HG03378 (cell line): Measurements from ENCODE around the gene OSBP2.

Experiments used
- ATAC-seq: cut with Tn5 transposase; IDR thresholded peaks from one replicate; pipeline ENCODE4 v1.9.1; 2021; ENCODE audit warnings: mild to moderate bottlenecking, moderate library complexity; ENCODE audit not compliant: unreplicated experiment

Gene OSBP2

DNA sequence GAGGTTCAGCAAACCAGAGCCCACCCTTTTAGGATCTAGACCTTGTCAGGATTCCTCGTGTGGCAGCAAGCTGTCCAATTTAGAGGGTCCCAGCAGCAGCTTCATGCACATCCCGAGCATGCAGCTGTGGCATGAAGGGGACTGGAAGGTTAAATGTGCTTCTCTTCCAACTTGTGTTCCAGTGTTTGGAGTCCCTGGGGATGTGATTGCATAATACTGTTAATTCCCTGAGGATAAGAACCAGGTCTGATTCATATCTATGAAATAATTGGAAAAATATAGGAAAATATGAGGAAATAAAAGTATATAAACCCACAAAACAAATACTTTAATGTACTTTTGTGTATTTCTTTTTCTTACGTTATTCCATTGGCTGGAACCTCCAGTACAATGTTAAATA is 143.4 kb downstream of the OSBP2 start:
- ATAC-seq, result no peak

DNA sequence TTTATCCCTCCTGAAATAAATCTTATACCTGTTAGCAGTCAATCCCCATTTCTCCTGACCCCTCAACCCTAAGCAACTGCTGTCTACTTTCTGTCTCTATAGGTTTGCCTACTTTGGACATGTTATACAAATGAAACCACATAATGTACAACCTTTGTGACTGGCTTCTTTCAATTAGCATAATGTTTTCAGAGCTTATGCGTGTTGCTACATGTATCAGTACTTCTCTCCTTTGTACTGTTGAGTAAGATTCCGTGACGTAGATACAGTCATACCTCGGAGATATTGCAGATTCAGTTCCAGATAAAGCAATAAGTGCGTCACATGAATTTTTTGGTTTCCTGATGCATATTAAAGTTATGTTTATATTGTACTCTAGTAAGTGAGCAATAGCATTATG is 146.6 kb downstream of the OSBP2 start:
- ATAC-seq, result no peak

DNA sequence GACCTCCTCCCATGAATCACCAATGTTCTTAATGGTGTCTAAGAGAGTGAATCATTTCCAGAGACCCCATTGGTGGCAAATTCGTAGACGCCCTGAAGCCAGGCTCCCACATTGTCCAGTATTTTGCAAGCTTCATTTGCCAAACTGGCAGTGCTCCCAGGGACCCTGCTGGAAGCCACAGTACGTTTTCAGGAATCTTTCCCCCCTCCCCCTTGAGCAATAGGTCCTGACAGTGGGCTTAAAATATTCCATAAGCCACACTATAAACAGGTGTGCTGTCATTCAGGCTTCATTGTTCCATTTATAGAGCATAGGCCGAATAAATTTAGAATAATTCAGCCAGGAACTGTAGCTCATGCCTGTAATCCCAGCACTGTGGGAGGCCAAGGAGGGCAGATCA is 148.6 kb downstream of the OSBP2 start:
- no peak for ATAC-seq

DNA sequence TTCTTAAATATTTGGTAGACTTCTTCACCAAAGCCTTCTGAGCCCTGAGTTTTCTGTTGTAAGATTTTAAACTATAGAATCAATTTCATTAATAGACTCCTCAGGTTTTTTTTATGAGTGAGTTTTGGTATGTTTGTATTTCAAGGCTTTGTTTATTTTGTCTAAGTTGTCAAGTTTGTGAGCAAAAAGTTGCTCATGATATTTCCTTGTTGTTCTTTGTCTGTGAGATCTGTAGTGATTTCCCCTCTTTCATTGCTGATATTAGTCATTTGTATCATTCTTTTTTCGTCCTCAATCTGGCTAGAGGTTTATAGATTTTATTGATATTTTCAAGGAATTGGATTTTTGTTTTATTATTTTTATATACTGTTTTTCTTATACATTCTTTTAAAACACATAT is 152.9 kb downstream of the OSBP2 start:
- no peak for ATAC-seq

DNA sequence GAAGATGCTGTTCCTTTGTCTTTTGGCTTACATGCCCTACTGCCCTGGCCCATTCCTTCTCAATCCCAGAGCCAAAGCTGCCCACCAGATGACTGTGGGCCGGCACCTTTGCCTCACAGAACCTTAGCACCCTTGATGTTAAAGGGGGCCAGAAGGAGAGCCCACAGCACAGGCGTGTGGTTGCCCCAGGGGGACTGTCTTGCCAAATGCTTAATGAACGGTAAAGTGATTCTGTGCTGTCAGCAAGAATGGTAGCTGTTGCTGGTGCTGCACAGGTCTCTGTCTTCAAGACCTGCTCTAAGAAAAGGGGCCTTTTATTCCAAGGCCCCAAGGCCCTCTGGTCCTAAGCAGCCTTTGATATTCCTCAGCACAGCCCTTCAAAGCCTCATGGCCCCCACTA is 160.6 kb downstream of the OSBP2 start:
- no peak for ATAC-seq

DNA sequence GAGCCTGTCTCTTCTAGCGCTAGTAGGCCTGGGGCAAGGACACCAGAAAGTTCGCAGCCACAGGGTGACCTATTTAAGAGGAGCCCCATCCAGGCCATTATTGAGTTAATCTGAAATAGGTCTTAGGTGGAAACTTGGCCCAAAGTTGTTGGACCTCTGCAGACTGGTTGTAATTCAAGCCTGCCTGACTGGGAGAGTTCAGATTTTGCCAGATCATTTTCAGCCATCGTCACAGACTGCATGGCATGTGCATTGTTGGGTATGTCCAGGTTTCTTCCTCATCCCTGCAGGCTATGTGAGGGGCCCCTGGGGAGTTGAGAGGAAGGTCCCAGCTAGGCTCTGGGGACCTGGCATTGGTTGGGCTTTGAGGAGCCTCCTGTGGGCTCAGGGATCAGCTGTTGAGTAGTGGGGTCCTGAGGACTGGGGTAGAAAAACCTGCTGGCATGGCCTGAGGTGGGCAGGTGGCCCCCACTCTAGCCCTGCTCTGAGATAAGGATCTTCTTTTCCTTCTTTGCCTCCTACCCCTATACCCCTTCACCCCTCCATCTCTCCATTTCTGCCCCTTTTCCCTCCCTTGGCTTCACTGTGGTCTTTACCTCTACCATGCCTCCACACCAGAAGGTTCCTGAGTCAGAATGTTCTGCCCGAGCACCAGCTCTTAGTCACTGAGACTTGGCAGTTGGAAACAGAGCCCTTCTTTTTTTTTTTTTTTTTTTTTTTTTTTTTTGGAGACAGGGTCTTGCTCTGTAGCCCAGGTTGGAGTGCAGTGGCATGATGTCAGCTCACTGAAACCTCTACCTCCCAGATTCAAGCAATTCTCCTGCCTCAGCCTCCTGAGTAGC is 161.2 kb downstream of the OSBP2 start:
- no peak for ATAC-seq

DNA sequence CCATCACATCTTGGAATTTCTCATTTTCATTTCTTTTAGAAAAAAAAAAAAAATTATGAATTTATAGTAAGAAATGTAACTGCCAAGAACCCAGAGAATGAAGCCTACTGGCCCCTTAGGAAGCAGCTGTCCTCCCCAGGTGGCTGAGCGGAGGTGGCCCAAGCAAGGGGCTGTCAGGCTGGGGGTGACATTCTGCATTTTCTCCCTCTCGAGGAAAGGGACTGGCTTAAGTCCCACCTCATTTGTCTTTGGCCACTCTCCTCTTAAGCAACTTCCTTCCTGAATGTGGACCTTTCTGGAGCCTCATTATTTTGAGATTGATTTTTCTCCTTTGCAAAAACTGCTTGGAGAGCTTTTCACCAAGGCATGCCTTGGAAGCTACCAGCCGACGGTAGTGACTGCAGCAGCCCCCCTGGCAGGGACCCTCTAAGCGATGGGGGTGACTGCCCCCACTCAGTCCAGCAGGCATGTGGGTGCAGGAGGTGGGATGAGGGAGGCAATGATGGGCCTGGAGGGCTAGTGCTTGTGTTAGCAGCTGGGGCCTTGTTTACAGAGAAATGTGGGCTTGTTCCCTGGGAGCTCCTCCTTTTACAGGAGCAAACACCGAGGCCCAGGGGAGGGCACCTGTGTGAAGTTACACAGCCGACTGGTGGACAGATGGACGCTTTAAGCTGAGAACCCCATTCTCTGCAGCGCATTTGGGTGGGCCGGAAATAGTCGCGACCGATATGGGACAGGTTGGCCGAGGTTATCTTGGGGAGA is 162.2 kb downstream of the OSBP2 start:
- no peak for ATAC-seq

DNA sequence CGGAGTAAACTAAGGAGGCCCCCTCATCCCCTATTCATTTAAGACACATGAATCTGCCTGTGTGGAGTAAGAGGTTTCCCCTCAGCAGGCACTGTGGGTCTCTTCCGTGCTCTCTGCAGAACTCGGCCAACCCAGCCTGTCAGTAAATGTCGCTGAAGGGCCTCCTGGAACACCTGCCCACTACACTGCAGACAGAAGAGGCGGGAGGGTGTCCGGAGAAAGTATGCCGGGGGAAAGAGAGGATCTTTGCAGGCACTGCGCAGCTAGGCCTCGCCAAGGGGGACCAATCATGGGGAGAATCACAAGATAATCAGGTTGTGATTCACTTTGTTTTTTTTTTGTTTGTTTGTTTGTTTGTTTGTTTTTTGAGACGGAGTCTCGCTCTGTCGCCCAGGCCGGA is 163.1 kb downstream of the OSBP2 start:
- no peak for ATAC-seq

DNA sequence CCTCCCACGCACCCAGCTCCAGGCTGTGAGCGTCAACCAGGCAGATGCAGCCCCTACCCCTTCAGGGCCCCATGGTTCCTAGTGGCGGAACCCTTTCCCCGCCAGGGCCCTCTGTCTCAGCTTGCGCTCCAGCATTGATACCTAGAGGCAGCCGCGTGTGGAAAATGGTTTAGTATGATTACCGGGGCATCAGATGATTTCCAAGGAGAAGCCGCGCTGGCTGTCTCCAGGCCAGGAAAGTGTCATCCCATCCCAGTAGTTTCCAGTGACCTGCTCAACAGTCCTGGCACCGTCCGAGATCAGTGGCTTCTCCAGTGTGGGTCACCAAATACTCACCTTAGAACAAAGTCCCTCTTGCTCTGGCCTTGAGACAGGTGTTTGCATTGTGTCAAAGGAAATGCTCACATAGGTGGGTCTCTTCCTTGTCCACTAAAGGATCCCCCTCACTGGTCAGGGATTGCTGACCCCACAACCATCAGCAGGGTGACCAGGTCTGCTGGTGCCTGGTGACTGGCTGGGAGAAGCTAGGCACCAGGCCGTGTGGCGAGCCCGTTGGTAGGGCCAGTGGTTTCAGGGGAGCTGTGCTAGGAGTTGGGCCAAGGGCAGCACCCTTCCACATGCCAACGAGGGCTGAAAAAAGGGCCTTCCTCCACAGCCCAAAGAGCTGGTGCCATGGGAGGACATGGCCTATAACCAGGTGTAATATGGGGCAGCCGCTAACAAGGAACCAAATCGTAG is 164.5 kb downstream of the OSBP2 start:
- ATAC-seq, result no peak

DNA sequence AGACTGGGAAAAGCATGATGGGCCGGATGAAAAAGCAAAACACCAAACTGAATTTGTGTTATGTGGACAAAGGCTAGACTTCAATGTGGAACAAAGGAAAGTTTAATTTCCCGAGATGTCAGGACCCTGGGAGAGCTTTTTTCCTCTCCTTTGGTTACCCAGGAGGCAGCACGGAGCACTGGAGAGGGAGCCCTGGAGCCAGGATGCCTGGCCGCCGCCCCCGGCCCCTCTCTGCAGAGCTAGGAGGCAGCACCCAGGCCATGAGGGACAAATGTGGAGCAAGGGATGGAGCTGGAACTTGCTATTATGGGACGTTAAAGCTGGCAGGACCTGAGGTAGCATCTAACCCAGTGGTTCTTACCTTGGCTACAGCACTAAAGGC is 165.0 kb downstream of the OSBP2 start:
- ATAC-seq, result no peak

DNA sequence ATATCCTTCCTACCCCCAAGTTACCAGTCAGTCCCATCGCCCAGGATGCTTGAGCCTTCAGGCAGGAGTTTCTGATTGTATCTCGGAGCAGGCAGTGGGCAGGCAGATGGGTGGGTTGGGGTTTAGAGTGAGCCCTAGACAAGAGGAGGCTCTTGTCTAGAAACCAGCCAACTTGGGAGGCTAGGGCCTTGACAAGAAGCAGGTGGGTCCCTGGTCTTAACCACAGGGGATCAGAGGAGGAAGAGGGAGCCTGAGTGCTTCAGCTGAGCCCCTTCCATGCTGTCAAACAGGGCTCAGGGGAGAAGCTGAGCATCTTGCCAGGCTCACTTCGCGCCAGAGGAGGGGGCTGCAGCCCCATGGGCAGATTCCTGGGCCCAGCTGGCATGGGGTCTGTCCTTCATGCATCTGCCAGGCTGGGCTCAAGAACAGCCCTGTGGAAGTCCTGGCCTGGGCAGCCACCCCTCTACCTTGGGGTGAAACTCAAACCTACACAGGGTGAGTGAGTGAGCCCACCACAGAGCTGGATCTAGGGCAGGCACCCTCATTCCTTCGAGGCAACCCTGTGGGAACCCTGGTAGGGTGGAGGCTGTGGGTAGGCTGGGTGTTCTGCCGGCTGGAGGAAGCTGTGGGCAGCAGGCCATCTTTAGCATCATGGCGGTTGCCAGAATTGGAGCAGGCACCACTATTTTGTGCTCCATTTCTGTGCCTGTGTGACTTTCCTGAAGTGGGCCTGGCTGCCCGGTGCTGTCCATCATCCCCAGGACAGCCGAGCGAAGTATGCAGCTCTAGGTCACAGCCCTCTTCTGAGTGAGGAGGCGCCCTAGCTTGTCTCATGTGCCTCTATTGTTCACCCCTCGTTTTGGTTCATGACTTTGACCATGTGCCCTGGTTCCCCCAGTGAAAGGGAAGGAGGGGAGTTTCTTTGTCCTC is 165.8 kb downstream of the OSBP2 start:
- no peak for ATAC-seq

DNA sequence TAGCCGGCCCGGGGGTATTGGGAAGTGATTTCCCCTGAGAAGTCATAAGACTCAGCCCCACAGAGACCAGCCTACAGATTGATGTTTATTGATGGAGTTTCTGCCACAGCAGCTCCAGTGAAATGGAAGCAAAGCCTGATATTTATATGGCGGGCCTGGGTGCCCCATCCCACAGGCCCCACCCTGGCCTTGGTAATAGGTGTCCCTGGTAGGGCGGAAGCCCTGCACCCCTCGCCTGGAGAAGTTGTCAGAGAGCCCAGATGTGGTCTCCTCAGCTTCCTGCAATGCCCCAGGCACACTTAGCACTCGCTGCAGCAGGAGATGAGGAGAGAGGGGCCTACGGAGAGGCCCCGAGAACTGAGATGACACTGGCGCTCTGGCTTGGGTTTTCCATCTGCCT is 166.5 kb downstream of the OSBP2 start:
- no peak for ATAC-seq

DNA sequence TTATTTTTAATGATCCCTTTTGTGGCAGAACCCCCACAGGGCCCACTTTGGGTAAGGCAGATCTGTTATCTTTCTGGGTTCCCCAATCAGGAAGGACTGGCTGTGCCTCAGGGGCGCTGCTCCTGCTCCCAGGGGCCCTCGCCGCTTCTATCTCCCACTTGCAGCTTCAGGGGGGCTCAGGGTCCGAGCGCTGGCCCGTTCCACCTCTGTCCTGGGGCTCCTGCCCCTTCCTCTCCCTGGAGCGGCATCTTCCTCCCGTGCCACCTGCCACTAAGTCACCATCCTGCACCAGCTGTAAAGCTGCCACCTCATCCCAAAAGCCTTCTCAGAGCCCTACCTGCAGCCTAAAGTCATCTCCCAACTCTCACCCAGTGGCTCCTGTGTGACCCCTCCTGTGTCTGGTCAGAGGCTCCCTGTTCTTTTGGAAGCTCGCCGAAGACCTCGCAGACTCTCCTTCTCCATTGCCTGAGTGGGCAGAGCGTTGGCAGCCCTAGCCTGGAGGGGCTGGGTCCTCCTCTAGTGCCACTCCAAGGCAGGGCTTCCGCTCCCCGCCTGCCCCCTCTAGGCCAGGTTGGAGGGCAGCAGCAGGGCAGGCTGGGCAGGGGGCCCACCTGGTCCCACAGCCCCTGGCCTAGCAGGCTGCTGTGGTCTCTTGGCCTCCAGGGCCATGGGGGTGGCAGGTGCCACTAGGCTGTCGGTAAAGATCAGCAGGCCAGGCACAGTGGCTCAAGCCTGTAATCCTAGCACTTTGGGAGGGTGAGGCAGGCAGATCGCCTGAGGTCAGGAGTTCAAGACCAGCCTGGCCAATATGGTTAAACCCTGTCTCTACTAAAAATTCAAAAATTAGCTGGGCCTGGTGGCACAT is 167.2 kb downstream of the OSBP2 start:
- no peak for ATAC-seq

DNA sequence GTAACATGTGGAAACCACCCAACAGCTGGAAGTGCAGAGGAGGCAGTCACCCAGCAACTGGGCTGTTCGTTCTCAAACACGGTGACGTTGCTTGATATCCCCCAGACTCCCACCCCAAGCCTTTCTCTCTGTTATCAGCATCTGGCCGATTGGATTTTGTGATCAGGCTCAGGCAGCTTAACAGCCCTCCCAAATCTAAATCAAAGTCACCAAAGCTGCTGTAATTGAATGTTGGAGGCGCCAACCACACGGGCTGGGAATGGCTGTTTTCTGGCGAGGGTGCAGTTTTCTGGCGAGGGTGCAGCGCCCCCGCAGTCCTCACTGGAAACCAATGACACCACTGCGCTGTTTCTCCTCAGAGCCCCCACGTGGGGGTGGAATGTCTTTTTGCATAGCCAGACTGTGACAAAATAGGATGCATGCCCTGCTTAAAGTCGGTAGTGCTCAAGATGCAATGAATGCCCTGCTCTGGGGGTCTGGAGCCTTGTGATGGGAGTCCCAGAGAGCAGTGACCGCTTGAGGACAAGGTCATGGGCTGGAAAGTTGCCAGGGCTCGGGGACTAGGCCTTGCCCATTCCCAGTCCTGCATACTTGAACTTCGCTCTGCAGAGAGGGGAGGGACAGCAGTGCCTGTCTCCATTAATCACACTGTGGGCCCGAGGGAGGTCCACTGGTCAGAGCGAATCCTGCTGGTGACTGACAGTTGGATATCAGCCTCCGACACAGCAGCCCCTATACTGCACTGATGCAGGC is 168.6 kb downstream of the OSBP2 start:
- no peak for ATAC-seq

DNA sequence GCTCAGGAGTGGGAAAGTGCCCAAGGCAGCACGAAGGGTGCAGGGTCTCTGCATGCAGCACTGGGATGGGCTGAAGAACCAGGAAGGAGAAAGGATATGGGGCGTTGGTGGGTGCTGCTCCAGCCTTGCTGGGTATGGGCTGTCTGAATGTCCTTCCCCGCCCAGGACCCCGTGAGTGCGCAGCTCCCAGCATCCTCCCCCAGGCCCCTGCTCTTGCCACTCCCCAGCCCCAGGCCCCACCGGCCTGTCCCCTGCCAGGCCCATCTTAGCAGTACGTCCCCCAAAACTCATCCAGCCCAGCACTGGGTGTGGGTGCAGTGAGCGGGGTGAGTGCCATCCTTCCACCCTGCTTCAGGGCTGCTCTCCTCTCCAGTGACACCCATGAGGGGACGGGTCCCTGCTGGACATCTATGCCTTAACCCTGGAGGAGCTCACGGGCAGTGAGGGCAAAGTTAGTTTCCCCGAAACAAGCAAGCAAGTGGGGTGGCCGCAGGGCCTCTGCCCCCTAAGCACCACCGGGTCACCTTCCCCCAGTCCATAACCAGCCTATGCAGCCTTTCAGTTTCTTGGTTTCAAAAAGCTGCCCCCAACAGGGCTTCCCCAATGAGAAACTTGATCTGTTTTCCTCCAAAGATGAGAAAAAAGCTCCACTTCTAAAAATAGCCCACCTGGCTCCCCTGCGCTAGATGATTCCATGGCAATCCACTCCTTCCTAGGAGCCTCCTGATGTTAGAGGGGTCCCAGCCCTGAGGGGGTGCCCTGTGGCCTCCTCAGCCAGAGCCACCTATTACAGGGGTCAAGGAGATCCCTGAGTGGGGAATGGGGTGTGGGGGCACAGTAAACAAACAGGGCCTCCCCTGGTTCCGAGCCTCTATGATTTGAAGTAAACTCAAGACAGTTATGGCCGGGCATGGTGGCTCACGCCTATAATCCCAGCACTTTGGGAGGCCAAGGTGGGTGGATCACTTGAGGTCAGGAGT is 170.1 kb downstream of the OSBP2 start:
- no peak for ATAC-seq

DNA sequence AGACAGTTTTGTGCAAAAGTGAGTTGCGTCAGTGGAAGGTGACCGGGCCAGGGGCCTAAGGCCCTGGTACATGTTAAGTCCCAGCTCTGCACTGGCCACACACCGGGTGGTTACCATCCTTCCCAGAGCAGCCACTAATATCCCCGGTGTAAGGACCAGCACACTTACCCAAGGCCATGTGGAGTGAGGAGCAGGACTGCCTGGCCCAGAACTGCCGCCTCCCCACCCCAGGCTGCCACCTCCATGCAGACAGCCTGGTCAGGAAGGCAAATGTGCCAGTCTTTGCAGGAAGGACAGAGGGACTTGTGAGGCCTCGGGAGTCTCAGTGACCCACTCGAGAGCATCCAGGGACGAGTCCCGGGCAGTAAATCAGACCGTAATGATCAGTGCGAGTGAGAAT is 171.0 kb downstream of the OSBP2 start:
- no peak for ATAC-seq

DNA sequence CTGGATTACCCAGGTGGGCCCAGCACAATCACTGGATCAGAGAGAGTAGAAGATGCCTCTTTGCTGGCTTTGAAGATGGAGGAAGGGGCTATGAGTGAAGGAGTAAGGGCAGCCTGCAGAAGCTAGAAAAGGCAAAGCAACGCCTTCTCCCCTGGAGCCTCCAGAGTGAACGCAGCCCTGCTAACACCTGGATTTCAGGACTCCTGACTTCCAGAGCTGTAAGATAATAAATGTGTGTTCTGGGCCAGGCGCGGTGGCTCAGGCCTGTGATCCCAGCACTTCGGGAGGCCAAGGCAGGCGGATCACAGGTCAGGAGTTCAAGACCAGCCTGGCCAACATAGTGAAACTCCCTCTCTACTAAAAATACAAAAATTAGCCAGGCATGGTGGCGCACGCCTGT is 171.5 kb downstream of the OSBP2 start:
- no peak for ATAC-seq

DNA sequence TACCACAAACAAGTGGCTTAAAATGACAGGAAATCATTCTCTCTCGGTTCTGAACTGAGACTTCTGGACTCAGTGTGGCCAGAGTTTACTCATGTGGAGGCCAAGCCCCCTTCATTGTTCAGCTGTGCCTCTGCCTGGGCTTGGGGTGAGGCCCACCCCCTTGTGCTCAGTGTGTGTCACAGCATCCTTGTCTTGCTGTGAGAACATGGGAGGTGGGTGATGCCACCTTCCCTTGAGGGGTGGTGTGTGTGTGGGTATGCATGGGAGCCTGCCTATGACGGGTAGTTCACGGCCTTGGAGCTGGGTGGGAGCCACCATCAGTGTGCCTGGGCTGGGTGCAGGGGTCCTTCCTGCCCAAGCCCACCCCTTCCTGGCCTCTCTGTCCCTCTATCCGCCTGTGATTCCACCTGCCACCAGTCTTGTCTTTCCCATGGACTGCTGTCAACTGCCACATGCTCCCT is 172.2 kb downstream of the OSBP2 start:
- no peak for ATAC-seq
